SK-N-SH treated with all-trans-retinoic acid at 6 μM for 48 hours (cell line): ENCODE results near the gene DHX57.

Experiments
- ATAC-seq: fragments of 200-7000 bp; cut with Tn5 transposase; 3 replicates; pipeline ENCODE4 v1.9.1; 2020; ENCODE audit warnings: mild to moderate bottlenecking, moderate library complexity
- ARNTL ChIP-seq: fragments of 450-650 bp; formaldehyde crosslinking; IDR thresholded peaks from 2 replicates; pipeline ENCODE4 v1.5.0; 2020; ENCODE audit warnings: low read depth, mild to moderate bottlenecking, moderate library complexity, borderline replicate concordance
- BACH2 ChIP-seq: fragments of 250-450 bp; sonication (Bioruptor Pico); IDR thresholded peaks from 2 replicates; pipeline ENCODE4 v1.9.0; 2021; ENCODE audit warnings: mild to moderate bottlenecking, borderline replicate concordance
- ESRRG ChIP-seq: fragments of 250-450 bp; sonication (Bioruptor Pico); IDR thresholded peaks from 2 replicates; pipeline ENCODE4 v1.6.1; 2021; ENCODE audit warnings: mild to moderate bottlenecking
- GLIS3 ChIP-seq: fragments of 250-450 bp; sonication (Bioruptor Pico); IDR thresholded peaks from 2 replicates; pipeline ENCODE4 v1.5.0; 2020; ENCODE audit warnings: mild to moderate bottlenecking, moderate library complexity
- ISL1 ChIP-seq: fragments of 250-450 bp; sonication (Bioruptor Pico); IDR thresholded peaks from 2 replicates; pipeline ENCODE4 v2.1.2; 2022; ENCODE audit warnings: mild to moderate bottlenecking, moderate library complexity
- PATZ1 ChIP-seq: fragments of 250-450 bp; sonication (Bioruptor Pico); IDR thresholded peaks from 2 replicates; pipeline ENCODE4 v1.8.0; 2020; ENCODE audit warnings: mild to moderate bottlenecking, moderate library complexity, borderline replicate concordance
- POU6F1 ChIP-seq: fragments of 250-450 bp; sonication (Bioruptor Pico); IDR thresholded peaks from 2 replicates; pipeline ENCODE4 v1.8.0; 2021; ENCODE audit warnings: low read depth, mild to moderate bottlenecking, moderate library complexity, borderline replicate concordance
- PPARA ChIP-seq: fragments of 250-450 bp; sonication (Bioruptor Pico); IDR thresholded peaks from 2 replicates; pipeline ENCODE4 v1.5.0; 2020; ENCODE audit warnings: mild to moderate bottlenecking, borderline replicate concordance
- RARB ChIP-seq: fragments of 250-450 bp; sonication (Bioruptor Pico); IDR thresholded peaks from 2 replicates; pipeline ENCODE4 v1.8.0; 2021; ENCODE audit warnings: mild to moderate bottlenecking, moderate library complexity
- SNAI2 ChIP-seq: fragments of 250-450 bp; sonication (Bioruptor Pico); IDR thresholded peaks from 2 replicates; pipeline ENCODE4 v1.5.0; 2020; ENCODE audit warnings: mild to moderate bottlenecking, moderate library complexity
- ZC3H10 ChIP-seq: fragments of 250-450 bp; sonication (Bioruptor Pico); IDR thresholded peaks from 2 replicates; pipeline ENCODE4 v1.5.1; 2021; ENCODE audit warnings: mild to moderate bottlenecking, moderate library complexity
- ZFP3 ChIP-seq: fragments of 250-450 bp; sonication (Bioruptor Pico); IDR thresholded peaks from 2 replicates; pipeline ENCODE4 v1.5.0; 2020; ENCODE audit warnings: mild to moderate bottlenecking, moderate library complexity
- ZFP30 ChIP-seq: fragments of 450-650 bp; formaldehyde crosslinking; IDR thresholded peaks from 2 replicates; pipeline ENCODE4 v1.5.0; 2022; ENCODE audit warnings: mild to moderate bottlenecking, moderate library complexity
- ZNF565 ChIP-seq: fragments of 450-650 bp; formaldehyde crosslinking; conservative IDR thresholded peaks from 2 replicates; pipeline ENCODE4 v1.5.0; 2020; ENCODE audit warnings: low read depth, mild to moderate bottlenecking, moderate library complexity
- ZNF8 ChIP-seq: fragments of 450-650 bp; formaldehyde crosslinking; IDR thresholded peaks from 2 replicates; pipeline ENCODE4 v1.5.0; 2020; ENCODE audit warnings: mild to moderate bottlenecking, moderate library complexity
- TF ChIP-seq, protein P1 (sequence below): fragments of 250-450 bp; sonication (Bioruptor Pico); IDR thresholded peaks from 2 replicates; pipeline ENCODE4 v1.5.0; 2020; ENCODE audit warnings: mild to moderate bottlenecking, moderate library complexity
- TF ChIP-seq, protein P2 (sequence below): fragments of 250-450 bp; sonication (Bioruptor Pico); IDR thresholded peaks from 2 replicates; pipeline ENCODE4 v1.5.1; 2021; ENCODE audit warnings: mild to moderate bottlenecking, moderate library complexity
- TF ChIP-seq, protein P3 (sequence below): fragments of 250-450 bp; sonication (Bioruptor Pico); IDR thresholded peaks from 2 replicates; pipeline ENCODE4 v1.5.1; 2020; ENCODE audit warnings: low read depth, mild to moderate bottlenecking, moderate library complexity

Gene DHX57

DNA sequence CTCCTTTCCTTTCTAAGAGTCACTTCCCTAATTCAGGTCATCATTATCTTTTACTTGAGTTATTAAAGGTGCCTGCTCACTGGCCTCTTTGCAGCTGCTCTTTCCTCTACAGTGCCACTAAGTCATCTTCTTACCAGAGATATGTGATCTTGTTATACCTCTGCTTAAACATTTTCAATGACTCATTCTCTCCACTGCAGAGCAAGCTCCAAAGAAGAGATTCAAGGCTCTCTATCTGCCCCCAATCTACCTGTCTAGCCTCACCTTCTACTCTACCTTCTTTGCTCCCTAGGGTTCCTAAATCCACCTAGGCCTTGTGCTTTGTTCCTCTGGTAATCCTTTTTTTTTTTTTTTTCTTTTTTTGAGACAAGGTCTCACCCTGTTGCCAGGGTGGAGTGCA is 17.1 kb upstream of the DHX57 start:
- ATAC-seq, result no peak
- TF ChIP-seq ESRRG (CRISPR knock-in tag) (no peak), POU6F1 (CRISPR knock-in tag) (no peak)
- TF ChIP-seq, protein P1, sequence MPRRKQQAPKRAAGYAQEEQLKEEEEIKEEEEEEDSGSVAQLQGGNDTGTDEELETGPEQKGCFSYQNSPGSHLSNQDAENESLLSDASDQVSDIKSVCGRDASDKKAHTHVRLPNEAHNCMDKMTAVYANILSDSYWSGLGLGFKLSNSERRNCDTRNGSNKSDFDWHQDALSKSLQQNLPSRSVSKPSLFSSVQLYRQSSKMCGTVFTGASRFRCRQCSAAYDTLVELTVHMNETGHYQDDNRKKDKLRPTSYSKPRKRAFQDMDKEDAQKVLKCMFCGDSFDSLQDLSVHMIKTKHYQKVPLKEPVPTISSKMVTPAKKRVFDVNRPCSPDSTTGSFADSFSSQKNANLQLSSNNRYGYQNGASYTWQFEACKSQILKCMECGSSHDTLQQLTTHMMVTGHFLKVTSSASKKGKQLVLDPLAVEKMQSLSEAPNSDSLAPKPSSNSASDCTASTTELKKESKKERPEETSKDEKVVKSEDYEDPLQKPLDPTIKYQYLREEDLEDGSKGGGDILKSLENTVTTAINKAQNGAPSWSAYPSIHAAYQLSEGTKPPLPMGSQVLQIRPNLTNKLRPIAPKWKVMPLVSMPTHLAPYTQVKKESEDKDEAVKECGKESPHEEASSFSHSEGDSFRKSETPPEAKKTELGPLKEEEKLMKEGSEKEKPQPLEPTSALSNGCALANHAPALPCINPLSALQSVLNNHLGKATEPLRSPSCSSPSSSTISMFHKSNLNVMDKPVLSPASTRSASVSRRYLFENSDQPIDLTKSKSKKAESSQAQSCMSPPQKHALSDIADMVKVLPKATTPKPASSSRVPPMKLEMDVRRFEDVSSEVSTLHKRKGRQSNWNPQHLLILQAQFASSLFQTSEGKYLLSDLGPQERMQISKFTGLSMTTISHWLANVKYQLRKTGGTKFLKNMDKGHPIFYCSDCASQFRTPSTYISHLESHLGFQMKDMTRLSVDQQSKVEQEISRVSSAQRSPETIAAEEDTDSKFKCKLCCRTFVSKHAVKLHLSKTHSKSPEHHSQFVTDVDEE (CRISPR knock-in tag), result no peak
- TF ChIP-seq, protein P2, sequence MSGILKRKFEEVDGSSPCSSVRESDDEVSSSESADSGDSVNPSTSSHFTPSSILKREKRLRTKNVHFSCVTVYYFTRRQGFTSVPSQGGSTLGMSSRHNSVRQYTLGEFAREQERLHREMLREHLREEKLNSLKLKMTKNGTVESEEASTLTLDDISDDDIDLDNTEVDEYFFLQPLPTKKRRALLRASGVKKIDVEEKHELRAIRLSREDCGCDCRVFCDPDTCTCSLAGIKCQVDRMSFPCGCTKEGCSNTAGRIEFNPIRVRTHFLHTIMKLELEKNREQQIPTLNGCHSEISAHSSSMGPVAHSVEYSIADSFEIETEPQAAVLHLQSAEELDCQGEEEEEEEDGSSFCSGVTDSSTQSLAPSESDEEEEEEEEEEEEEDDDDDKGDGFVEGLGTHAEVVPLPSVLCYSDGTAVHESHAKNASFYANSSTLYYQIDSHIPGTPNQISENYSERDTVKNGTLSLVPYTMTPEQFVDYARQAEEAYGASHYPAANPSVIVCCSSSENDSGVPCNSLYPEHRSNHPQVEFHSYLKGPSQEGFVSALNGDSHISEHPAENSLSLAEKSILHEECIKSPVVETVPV (CRISPR knock-in tag), result no peak

- no peak for ATAC-seq
- TF ChIP-seq ZNF8 (no peak), ISL1 (CRISPR knock-in tag) (no peak), POU6F1 (CRISPR knock-in tag) (no peak), ESRRG (CRISPR knock-in tag) (no peak), RARB (CRISPR knock-in tag) (no peak), PPARA (CRISPR knock-in tag) (no peak), BACH2 (CRISPR knock-in tag) (no peak), SNAI2 (CRISPR knock-in tag) (no peak), GLIS3 (CRISPR knock-in tag) (no peak), ZFP3 (CRISPR knock-in tag) (no peak), ZNF565 (no peak)
Observed at GRCh38 chr2:38889575-38889974, 13.8 kb upstream of the DHX57 start, which contains the start of gene ARHGEF33. ARHGEF33 (plus strand) TSS chr2:38889875; CDS start chr2:38919448, 29,573 bp downstream.

- no peak for ATAC-seq
- TF ChIP-seq PATZ1 (CRISPR knock-in tag), result no peak
- no peak for TF ChIP-seq ZNF565
- no peak for TF ChIP-seq ZC3H10
- no peak for TF ChIP-seq SNAI2 (CRISPR knock-in tag)
- no peak for TF ChIP-seq ESRRG (CRISPR knock-in tag)
- TF ChIP-seq, protein P1 (CRISPR knock-in tag), result no peak
- TF ChIP-seq ZFP3 (CRISPR knock-in tag), result no peak
- TF ChIP-seq, protein P3, sequence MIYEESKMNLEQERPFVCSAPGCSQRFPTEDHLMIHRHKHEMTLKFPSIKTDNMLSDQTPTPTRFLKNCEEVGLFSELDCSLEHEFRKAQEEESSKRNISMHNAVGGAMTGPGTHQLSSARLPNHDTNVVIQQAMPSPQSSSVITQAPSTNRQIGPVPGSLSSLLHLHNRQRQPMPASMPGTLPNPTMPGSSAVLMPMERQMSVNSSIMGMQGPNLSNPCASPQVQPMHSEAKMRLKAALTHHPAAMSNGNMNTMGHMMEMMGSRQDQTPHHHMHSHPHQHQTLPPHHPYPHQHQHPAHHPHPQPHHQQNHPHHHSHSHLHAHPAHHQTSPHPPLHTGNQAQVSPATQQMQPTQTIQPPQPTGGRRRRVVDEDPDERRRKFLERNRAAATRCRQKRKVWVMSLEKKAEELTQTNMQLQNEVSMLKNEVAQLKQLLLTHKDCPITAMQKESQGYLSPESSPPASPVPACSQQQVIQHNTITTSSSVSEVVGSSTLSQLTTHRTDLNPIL (CRISPR knock-in tag), result no peak
- no peak for TF ChIP-seq ARNTL (CRISPR knock-in tag)
- TF ChIP-seq POU6F1 (CRISPR knock-in tag), result no peak
- TF ChIP-seq ZNF8, result no peak
- TF ChIP-seq ZFP30 (CRISPR knock-in tag), result no peak
Observed at GRCh38 chr2:38889045-38889444, 13.3 kb upstream of the DHX57 start.
